Subcutaneous abdominal adipose tissue (tissue), 5 donors: Measurements from ENCODE around the gene COL5A2.

Experiments used
- H3K27ac ChIP-seq: one replicate; pipeline ENCODE4 v1.7.0; 2013; ENCODE audit warnings: low read depth, mild to moderate bottlenecking, inconsistent platforms, low read length, moderate library complexity
- H3K27me3 ChIP-seq, 5 donors: one replicate each; pipeline ENCODE4 v1.7.0; 2013; ENCODE audit warnings: low read length in 5 of 5, inconsistent platforms in 1 of 5; ENCODE audit not compliant: control insufficient read depth in 5 of 5, insufficient read depth in 4 of 5
- H3K36me3 ChIP-seq, 5 donors: one replicate each; pipeline ENCODE4 v1.7.0; 2013; ENCODE audit warnings: low read length in 5 of 5; ENCODE audit not compliant: control insufficient read depth in 5 of 5, insufficient read depth in 5 of 5
- H3K4me1 ChIP-seq, 5 donors: one replicate each; pipeline ENCODE4 v1.7.0; 2013; ENCODE audit warnings: low read length in 5 of 5, mild to moderate bottlenecking in 3 of 5, moderate library complexity in 1 of 5; ENCODE audit not compliant: control insufficient read depth in 5 of 5, insufficient read depth in 5 of 5
- H3K4me3 ChIP-seq, 5 donors: one replicate each; pipeline ENCODE4 v1.7.0; 2013; ENCODE audit warnings: low read length in 5 of 5, low read depth in 1 of 5
- H3K9ac ChIP-seq, 5 donors: one replicate each; pipeline ENCODE4 v1.7.0; 2013; ENCODE audit warnings: low read length in 5 of 5, mild to moderate bottlenecking in 4 of 5, moderate library complexity in 3 of 5
- H3K9me3 ChIP-seq, 5 donors: one replicate each; pipeline ENCODE4 v1.7.0; 2013; ENCODE audit warnings: low read length in 5 of 5; ENCODE audit not compliant: control insufficient read depth in 5 of 5
- donor health status: healthy.
- donor health status: healthy.
- donor health status: healthy.
- donor health status: healthy.
- donor health status: healthy.

COL5A2 gene

DNA sequence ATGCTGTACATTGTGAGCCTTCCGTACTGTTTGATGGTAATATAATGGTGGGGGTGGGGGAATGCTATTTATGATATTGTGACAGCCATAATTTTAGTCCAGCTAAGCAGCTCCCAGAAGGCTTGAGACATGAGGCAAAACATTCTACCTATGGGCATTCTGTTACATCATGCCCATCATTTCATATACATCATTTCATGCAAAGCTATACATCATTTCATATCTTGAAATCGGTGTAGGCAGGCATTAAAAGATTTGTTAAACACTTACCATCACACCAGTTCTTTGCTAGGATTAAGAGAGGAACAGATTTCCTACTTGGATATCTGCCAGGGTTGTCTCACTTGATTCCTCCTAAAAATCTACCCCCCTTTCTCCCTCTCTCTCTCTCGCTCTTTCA is 84.5 kb downstream of the COL5A2 start:
- Histone ChIP-seq H3K4me3 (no peak overlapping the region), H3K9ac (no peak overlapping the region), H3K36me3 (peaks cover 6 to 22% (median 17%) of the 10 kb centered on the region in 5 donors), H3K4me1 (peaks cover 3 to 33% (median 22%) of the 10 kb centered on the region in 5 donors), H3K9me3 (no peaks in the 10 kb centered on the region), H3K27me3 (no peaks in the 10 kb centered on the region), H3K27ac (peak overlapping the region; percentile 95)

DNA sequence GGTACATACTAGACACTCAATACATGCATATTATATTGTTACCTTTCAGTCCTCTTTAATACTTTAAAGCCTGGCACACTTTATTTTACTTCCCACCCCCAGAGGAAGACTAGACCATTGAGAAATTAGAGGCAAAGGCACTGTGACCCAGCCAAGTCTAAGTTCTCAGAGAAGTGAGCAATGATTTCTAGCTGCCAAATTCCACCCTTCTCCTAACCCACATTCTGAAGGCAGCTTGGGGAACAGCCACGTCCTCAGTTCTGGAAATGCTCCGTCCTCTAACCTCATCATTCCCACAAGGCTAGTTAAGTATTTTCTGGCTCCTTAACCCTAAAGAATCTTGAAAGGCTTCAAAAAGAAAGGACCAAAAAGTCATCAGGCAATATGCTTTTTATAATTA is 86.6 kb downstream of the COL5A2 start:
- Histone ChIP-seq H3K36me3 (peaks cover 12 to 37% (median 25%) of the 10 kb centered on the region in 5 donors), H3K27ac (peak overlapping the region; percentile 95), H3K27me3 (no peaks in the 10 kb centered on the region), H3K4me1 (peaks cover 3 to 33% (median 22%) of the 10 kb centered on the region in 5 donors), H3K4me3 (no peak overlapping the region), H3K9ac (peak overlapping the region in 2 of 5 donors; percentile 32 to 68), H3K9me3 (no peaks in the 10 kb centered on the region)

DNA sequence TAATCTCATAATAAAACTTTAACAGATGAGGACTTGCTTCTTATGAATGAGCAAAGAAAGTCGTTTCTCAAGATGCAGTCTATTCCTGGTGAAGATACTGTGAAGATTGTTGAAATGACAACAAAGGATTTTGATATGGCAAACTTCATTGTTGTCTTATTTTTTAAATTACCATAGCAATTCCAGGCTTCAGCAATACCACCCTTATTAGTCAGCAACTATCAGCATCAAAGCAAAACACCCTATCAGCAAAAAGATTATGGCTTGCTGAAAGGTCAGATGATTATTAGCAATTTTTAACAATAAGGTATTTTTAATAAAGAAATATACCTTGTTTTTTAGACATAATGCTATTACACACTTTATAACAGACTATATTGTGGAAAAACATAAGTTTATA is 88.3 kb downstream of the COL5A2 start:
- Histone ChIP-seq H3K9ac (peak overlapping the region in 1 of 5 donors; percentile 5), H3K27ac (peak overlapping the region; percentile 95), H3K4me3 (no peak overlapping the region)

DNA sequence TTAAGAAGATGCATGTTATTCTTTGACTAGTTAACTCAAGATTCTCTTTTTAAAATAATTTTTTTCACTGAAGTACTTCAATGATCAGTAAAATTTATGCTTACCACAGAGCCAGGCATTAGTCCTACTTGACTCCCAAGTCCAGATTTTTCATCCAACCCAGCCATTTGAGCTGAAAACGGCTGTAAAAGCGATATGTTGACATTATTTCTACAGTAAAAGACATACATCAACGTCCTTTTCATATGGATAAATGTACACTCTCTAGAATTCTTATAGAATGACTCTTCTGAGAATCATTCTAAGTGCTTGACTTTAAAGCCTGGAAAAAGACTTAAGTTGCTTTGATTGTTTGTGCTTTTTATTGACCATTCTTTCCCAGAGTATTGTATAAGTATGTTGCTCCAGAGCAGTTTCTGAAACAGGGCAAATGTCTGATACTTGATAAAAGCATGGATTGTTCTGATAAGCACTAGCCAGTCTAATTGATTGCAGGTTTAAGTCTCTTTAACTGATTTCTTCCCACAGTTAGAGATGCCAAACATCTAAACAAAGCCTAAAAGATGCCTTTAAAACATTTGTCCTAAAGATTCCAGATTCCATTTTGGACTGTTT is 90.9 kb downstream of the COL5A2 start:
- Histone ChIP-seq H3K27me3 (no peaks in the 10 kb centered on the region), H3K9ac (no peak overlapping the region), H3K4me3 (no peak overlapping the region), H3K36me3 (peaks cover 20 to 50% (median 30%) of the 10 kb centered on the region in 5 donors), H3K9me3 (no peaks in the 10 kb centered on the region), H3K27ac (peak overlapping the region; percentile 40), H3K4me1 (peaks cover 3 to 25% (median 16%) of the 10 kb centered on the region in 5 donors)

More for the DNA sequence above, 88.3 kb downstream of the COL5A2 start:
- no peaks in the 10 kb centered on the region for H3K27me3 ChIP-seq
- H3K9me3 ChIP-seq: no peaks in the 10 kb centered on the region
- H3K4me1 ChIP-seq: peaks cover 3 to 34% (median 22%) of the 10 kb centered on the region in 5 donors
- H3K36me3 ChIP-seq: peaks cover 12 to 31% (median 25%) of the 10 kb centered on the region in 5 donors

DNA sequence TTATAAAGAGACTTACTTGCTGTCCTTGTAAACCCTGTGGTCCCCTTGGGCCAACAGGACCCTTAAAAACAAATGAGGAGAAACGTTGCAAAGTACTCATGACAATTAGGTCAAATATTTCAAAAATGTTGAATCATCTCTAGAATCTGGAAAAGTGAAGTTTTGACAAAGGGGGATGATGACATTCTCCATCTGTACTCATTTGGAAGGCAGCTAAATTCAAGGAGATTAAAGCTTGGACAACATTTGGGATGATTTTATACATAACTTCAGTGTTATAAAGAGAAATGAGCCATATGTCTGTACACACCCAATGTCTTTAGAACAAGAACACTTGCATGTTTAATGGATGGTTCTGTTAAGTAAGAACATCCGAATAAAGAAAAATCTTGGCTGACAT is 92.9 kb downstream of the COL5A2 start:
- Histone ChIP-seq H3K4me3 (no peak overlapping the region), H3K27me3 (no peaks in the 10 kb centered on the region), H3K27ac (peak overlapping the region; percentile 6), H3K4me1 (peaks cover 0 to 17% (median 6%) of the 10 kb centered on the region in 5 donors), H3K9ac (no peak overlapping the region), H3K9me3 (no peaks in the 10 kb centered on the region), H3K36me3 (peaks cover 24 to 66% (median 45%) of the 10 kb centered on the region in 5 donors)

DNA sequence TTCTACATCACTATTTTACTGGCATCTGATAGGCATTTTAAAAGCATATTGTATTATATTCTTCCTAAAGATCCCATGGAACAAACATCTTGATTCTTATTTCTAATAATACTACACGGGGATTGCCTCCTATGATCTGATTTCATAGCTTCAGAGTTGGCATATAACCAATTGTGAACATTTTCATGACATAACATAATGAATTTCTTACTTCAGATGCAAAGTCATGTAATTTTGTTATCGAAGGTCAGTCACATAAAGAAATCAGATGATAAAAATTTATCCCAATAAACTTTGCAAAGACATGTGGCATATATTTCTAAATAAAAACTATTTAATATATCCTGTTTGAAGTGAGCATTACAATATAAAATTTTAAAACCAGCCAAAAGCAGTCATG is 93.3 kb downstream of the COL5A2 start:
- no peaks in the 10 kb centered on the region for H3K27me3 ChIP-seq
- H3K4me1 ChIP-seq: peaks cover 0 to 13% (median 3%) of the 10 kb centered on the region in 5 donors
- peaks cover 24 to 66% (median 45%) of the 10 kb centered on the region in 5 donors for H3K36me3 ChIP-seq
- peak overlapping the region; percentile 6 for H3K27ac ChIP-seq
- H3K9me3 ChIP-seq: no peaks in the 10 kb centered on the region
- no peak overlapping the region for H3K9ac ChIP-seq
- no peak overlapping the region for H3K4me3 ChIP-seq

DNA sequence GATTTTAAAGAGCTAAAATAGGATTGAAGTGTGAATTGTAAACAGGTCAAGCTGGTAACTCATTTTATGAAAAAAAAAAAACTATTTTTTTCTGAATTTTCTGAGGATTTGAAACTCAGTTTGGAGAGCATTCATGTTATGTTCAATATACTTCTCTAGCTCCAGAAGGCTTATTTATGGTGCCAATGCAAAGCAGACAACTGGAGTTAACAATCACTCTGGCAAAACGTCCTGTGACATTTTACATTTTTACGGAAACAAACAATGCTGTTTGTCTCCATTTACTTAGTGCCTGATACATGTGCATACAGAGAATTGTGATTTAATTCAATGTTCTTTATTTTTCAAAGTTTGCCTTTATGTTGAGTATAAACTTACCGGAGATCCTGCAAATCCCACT is 96.0 kb downstream of the COL5A2 start:
- Histone ChIP-seq H3K9me3 (no peaks in the 10 kb centered on the region), H3K36me3 (peaks cover 19 to 63% (median 43%) of the 10 kb centered on the region in 5 donors), H3K27ac (no peak overlapping the region)

DNA sequence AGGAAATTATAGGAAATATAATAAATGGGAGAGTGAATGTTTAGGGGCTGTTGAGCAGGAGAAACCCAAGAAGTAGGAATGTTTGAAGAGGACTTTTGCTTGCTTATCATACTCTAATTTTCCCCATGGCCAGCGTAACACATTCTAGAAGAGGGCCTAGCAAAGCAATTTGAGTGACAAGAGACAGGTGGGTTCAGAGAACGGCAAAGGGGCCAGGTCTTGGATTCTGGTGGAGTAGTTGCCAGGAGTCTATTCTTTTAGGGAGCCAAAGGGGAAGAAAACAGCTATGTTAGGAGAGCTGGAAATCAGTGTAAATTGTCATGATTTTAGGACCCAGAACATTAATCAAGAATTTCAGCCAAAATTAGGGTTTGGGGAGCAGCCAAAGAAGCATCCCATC is 96.5 kb downstream of the COL5A2 start:
- no peaks in the 10 kb centered on the region for H3K27me3 ChIP-seq
- H3K36me3 ChIP-seq: peaks cover 17 to 66% (median 47%) of the 10 kb centered on the region in 5 donors
- peak overlapping the region; percentile 38 for H3K27ac ChIP-seq
- no peaks in the 10 kb centered on the region for H3K9me3 ChIP-seq
- peaks cover 0 to 11% (median 3%) of the 10 kb centered on the region in 5 donors for H3K4me1 ChIP-seq
- H3K9ac ChIP-seq: no peak overlapping the region
- H3K4me3 ChIP-seq: no peak overlapping the region

More for the DNA sequence above, 96.0 kb downstream of the COL5A2 start:
- H3K4me3 ChIP-seq: no peak overlapping the region
- H3K9ac ChIP-seq: no peak overlapping the region
- no peaks in the 10 kb centered on the region for H3K27me3 ChIP-seq
- peaks cover 0 to 11% (median 3%) of the 10 kb centered on the region in 5 donors for H3K4me1 ChIP-seq

DNA sequence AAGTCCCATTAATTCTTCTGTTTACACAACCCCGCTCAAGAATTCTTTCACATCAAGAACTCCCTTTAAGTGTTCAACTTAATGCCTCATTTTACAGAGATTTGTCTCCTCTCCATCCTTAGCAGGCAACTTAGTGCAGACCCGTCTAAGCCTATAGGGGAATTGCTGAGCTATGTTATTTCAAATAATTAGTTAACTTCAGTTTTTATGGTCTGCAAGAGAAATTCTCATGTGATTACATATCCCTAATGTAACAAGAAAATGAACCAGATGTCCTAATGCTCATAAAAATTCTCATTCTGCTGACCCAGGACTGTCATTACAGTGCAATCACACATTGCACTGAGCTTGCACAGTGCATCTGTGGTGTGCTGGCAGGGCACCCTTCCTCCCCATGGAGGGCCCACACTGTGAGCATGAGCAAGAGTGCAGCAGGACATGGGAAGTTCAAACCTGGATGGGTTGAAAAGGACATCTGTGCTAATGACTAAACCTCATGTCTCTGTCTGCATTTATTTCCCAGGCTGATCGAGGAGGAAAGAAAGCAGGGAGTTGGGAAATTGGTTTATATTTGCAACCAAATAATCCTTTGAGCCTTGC is 97.1 kb downstream of the COL5A2 start:
- H3K27me3 ChIP-seq: no peaks in the 10 kb centered on the region
- no peak overlapping the region for H3K4me3 ChIP-seq
- H3K36me3 ChIP-seq: peaks cover 19 to 69% (median 50%) of the 10 kb centered on the region in 5 donors
- no peaks in the 10 kb centered on the region for H3K9me3 ChIP-seq
- H3K9ac ChIP-seq: no peak overlapping the region
- peak overlapping the region; percentile 38 for H3K27ac ChIP-seq
- H3K4me1 ChIP-seq: peaks cover 0 to 11% (median 3%) of the 10 kb centered on the region in 5 donors

DNA sequence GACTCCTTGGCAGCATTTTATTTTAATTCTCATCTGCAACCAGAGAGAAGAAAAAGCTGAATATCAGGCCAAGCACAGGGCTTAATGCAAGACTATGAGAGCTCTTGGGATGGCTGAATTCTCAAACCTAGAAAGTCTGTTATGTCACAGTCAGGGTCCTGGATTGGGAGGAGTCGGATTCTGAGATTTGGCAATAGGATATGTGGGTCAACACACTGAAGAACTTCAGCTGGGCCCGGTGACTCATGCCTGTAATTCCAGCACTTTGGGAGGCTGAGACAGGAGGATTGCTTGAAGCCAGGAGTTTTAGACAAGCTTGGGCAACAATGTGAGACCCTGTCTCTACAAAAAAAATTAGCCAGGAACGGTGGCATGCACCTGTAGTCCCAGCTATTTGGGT is 103.0 kb downstream of the COL5A2 start:
- no peaks in the 10 kb centered on the region for H3K9me3 ChIP-seq
- H3K4me3 ChIP-seq: no peak overlapping the region
- H3K9ac ChIP-seq: no peak overlapping the region
- peaks cover 25 to 67% (median 50%) of the 10 kb centered on the region in 5 donors for H3K36me3 ChIP-seq
- no peaks in the 10 kb centered on the region for H3K27me3 ChIP-seq
- peak overlapping the region; percentile 6 for H3K27ac ChIP-seq
- no peaks in the 10 kb centered on the region for H3K4me1 ChIP-seq
